ENCODE results near the gene RND3.

RND3 gene, protein sequence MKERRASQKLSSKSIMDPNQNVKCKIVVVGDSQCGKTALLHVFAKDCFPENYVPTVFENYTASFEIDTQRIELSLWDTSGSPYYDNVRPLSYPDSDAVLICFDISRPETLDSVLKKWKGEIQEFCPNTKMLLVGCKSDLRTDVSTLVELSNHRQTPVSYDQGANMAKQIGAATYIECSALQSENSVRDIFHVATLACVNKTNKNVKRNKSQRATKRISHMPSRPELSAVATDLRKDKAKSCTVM

DNA sequence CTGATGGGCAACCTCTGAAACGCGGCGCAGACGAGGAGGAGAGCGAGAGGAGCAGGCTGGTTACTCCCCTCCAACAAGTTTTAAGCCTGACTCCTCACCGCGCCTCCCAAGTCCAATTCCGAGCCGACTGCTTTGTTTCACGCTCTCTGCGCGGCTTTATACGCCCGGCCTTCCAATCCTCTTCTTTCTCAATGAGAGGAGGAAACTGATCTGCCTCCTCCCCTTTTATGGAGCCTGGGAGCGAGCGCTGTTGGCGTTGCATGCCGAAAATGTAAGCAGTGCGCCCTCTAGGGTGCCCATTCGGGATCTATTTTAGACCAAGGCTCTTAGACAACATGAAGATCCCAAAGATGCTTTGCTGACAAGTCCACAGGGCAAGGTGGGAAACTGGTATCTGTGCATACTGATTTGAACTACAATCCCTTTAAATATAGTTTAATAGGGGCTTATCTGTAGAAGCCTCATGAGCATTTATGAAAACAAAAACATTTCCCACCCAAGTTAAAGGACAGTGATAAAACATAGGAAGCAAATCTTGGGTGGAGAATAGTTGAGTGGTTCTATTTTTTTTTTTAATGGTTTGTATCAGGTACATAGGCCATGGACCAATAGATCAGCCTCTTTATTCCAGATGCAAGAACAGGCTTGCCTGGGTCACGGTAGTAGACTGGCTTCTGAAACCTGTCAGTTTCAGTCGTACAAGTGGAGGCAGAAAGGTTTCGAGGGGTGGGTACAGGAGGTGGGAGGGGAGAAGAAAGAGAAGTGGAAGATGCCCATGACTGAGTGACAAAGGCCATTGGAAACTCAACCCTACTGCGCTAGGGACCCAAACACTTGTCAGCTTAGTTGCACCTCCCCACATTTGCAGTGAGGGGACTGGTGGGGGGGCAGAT, at the start of gene RND3:
Gene RND3 (minus strand): TSS at position 131 of the 893 bp plus-strand sequence. CDS start 250 bp downstream, outside the sequence.
- no peak for DNase-seq (ENCODE audit: low read depth, low spot score)

DNA sequence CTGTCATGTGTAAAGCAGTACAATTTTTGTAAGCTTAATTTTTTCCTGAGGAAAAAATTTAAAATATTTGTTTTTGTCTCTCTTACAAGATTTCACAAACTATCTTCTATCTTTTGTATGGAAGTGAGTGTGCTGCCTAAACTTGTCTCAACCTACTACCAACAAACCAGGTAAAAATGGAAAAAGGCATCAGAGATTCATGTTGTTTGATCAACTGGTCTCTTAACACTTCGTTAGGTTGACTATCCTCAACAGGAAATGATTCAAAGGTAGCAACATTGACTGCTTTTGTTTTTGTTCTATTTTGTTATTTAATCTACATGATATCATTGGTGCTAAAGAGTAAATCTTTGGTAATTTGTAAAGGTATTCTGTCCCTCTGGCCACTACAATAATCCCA, 47.7 kb upstream of the RND3 start:
- no peak for DNase-seq (ENCODE audit: low read depth, low spot score)

DNA sequence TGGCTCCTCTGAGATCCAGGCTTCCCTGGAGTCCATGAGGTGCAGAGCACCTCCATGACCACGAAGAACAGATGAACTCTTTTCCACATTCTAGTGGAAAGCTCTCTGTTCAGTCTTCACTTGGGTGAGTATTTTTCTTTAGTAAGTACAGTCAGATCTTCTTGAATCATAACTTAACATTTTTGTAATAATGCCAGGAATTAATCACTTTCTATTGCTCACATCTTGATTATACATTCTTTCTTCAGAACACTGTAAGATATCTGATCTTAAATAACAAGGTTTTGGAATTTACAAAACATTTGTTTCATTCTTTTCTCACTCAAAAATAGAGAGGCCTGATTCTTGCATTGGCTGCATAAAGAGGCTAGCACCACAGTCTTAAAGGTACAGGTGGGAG, 45.4 kb upstream of the RND3 start:
- DNase-seq (ENCODE audit: low read depth, low spot score): no peak

DNA sequence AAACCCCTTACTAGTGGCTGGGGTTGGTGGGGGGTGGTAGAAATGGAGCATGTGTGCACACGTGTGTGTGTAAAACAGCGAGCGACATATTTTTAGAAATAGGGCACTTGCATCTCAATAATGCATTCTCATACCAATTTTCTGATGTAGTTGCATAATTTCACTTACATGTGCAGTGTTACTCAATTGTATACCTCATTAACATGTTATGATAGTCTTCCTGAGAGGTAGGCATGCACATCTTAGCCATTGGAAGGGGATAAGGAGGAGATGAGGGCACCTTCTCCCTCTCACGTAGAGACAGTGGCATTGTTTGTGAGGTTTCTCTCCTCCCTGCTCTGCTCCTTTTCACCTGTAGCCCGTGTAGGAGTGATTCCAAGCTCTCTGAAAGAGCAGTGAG, 44.6 kb upstream of the RND3 start:
- DNase-seq (ENCODE audit: low read depth, low spot score): no peak

DNA sequence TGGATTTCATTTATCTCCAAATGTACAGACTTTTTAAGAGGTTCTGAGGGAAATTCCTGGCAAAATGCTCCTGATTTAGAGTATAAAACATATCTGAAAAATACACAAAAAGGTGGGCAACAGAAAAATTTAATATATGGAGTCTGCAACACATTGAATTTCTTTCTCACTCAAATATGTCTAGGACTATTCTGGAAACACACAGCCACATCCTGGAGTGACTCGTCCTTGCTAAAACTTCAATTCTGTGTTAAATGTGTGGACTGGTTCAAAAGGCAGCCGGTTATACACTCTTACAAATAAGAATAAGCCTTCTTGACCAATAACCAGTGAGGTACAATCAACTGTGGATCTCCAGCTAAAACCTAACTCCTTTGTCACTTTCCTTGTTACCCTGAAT, 44.1 kb upstream of the RND3 start:
- no peak for DNase-seq (ENCODE audit: low read depth, low spot score)

DNA sequence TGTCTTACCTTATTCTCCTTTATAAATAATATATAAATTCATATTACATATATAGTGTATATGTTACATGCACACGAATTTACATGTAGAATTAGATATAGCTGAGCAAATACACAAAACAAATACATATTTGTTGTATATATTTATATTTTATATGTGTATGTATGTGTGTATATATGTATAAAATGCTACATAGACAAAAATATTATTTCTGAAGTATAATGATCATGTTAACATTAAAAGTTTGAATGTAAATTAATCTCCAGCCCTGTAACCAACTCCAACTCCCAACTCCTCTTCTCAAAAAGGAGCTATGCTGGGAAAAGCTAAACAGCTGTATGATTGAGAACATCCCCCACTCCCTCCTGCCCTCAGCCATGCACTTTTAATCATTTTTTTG, 42.7 kb upstream of the RND3 start:
- DNase-seq (ENCODE audit: low read depth, low spot score): no peak

DNA sequence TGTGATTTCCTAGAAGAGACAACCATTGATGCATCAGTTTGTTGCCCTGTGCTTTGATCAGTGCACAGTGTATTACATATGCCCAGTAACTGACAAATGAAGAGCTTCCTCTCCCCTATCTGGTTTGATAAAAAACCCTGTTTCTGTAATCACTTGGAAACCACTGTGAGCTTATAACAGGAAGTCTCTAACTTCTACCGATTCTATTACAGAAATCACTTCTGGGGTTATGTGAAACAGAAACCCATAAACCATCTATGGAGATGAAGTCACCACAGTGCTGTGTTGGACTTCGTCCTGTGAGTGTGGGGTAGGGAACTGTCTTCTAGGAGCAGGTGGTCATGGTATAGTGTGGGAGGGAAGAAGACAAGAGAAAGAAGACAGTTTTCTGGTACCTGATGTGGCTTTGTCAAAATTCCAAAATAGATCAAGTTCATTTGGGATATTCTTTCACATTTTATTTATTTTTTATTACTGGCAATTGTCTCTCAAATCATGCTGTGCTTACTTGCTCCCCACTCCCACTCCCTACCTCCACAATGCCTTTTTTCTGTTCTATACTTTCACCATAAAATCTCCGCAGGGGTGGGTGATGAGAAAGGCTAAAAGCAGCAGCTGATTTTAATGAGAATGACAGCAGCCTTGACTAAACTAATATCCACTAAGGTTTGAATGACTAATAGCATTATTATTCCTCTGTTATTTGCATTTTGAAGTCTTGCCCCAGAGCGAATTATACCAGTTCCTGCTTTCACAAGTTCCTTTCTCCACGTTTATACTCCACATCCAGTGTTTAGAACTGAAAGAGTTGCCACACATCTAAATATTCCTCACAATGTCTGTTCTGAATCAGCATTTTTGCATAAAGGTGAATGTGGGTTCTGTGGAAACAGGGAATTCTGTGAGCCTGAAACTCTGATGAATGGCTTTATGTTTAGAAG, 41.7 kb upstream of the RND3 start:
- DNase-seq (ENCODE audit: low read depth, low spot score): no peak

DNA sequence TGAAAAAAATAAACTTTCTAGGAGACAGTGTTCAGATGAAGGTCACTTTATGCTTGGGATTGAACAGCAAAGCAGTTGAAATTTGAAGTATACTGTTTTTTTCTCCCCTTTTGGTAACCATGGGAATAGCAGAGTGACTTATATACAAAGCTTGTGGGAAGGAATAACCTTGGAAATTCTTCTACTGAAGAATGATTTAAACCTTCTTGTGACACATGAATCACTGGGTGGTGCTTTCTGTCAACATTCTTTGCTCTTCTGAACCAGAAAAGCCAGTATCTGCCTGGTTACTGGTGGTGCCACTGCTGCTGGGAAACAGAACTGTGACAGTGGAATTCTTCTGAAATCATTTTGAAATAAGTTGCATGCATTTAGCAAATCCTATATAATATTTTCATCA, 39.4 kb upstream of the RND3 start:
- DNase-seq (ENCODE audit: low read depth, low spot score): no peak

DNA sequence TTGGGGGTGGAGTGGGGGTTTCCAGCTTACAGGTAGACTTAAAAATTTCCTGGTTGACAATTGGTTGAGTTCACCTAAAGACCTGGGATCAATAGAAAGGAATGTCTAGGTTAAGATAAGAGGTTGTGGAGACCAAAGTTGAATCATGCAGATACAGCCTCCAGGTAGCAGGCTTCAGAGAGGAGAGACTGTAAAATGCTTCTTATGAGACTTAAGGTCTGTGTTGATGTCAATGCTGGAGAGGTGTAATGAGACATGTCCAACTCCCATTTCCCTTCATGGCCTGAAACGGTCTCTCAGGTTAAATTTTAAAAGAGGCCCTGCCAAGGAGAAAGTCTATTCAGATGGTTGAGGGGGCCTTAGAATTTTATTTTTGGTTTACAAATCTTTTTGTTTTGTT, 38.5 kb upstream of the RND3 start:
- DNase-seq (ENCODE audit: low read depth, low spot score): no peak

DNA sequence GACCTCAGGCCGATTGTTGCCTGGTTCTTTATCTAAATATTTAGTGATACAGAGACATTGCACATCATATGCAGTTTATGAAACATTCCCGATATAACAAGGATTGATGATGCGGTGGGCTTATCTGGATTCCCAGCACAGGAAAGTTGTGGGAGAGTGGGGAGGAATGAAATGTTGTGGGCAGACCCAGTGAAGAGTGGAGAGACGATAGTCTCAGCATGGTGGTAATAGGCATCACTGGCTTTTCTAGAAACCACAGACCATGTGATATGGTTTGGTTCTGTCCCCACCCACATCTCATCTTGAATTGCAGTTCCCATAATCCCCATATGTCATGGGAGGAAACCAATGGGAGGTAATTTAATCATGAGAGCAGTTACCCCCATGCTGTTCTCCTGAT, 34.8 kb upstream of the RND3 start:
- no peak for DNase-seq (ENCODE audit: low read depth, low spot score)

DNA sequence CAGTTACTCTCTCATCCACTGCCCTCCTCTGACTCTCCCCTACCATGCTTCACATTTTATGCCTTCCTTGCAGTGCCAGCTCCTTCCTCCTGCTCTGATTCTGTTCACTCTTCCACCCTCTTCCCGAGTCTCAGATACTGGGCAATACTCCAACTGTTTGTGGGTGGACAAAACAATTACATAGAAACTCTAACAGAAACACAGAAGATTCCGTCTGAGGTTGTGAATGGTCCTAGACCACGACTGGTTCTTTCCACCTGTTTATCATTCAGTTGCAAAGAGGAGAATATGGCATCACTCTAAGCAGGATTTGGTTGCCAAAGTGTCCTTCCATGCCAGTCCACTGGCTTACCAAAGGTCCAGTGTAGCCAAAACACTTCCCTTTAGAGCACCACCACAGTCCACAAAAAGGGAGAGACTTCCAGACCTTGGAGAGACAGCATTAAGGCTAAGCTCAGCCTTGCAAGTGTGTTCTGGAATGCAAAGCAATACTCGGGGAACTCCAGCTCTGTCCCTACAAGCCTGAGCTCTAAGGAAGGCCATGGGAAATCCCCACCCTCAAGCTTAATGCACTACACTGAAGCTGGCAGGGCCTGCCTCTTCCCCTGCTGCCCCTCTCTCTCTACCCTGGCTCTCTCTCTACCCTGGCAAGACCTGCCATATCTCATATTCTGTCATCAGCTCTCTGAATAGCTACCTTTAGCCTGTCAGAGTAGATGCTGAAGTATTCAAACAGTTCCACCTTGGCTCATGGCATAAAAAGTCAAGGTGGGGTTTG, 33.6 kb upstream of the RND3 start:
- DNase-seq (ENCODE audit: low read depth, low spot score): no peak

DNA sequence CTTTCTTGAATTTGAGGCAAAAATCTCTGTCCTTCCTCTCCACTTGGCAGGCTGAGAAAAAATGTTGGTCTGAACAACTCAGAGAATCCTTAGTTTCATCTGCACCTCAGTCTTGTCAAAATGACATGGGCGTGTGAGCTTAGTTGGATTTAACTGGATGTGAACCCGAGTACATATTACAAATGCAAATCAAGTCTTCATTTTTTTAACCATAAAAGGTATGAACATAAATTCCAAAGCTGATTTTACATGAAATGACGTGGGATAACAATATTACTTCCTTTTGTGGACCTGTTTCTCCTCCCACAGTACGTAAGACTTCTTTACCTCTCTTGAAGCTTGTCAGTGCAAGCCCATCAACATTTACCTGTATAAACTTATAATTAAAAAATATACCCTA, 32.6 kb upstream of the RND3 start:
- no peak for DNase-seq (ENCODE audit: low read depth, low spot score)

DNA sequence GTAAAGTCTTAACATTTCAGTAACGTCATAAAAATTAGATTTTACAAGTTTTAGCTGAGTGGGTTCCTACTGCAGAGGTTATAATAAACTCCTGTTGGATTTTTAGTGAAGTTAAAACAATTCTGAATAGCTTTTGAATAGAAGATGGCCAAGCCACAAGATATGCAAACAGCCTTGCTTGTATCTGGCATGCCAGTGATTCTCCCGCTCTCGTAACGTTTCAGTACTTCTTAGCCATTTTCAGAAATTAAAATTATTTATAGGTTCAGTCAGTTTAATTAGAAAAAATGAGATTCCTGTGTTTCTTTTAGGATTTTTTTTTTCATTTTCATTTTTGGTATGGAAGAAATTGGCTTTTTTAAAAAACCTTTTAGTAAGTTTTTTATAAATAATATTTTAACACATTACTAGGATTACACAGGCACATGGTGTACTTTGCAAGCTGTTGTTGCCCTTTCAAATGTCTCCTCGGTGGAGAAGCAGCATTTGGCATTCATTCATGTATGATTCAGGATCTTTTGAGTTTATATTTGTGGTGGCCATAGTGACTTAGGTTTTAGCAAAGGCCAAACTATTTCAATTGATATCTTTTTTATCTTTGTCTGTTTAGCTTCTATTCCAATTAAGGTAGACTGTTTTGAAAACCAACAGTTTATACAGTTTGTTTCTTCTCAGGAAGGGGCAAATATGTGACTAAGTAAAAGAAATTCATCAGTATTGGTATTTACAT, 30.6 kb upstream of the RND3 start:
- no peak for DNase-seq (ENCODE audit: low read depth, low spot score)

DNA sequence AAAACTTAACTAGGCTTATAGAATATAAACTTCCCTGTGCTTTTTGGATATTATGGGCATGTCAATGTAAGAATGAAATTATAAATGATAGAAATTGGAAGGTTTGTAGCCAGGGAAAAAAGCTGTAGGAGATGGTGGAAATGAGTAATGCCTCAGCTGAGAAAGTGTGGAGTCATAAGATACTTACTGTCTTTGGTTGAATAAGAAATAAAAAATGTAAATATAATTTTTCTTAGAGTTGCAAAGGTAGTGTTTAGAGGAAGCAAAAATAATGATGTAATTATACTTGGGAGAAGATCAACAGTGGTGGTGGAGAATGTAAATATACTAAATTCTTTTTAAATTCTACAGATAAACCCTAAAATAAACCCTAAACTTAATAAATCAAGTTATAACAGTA, 26.2 kb upstream of the RND3 start:
- DNase-seq (ENCODE audit: low read depth, low spot score): no peak

DNA sequence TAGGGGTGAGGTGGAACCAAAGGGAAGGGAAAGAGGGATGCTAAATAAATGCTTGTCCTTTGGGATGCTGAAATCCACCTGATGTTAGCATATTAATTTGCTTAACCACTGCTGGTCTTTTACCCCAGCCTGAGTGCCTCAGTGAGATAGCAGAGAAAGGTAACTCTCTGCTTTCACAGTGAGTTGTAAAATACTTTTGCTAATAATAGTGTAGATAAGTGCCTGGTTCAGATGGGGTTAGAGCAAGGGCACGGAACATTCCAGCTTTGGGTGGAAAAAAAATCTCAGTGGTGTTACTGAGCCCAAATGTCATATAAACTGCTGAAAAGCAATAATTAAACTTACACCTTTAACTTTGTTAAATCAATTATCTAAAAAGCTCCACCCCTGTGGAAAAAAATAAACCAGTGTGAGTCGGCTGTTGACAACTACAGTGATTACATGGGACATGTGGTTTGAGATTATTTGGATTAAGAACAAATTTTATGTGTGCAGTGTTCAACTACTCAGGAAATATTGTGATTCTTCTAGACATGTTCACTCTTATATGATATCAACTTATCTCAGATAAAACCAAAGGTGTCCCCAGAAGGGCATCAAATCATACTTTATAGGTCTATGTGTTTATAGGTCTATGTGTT, 21.1 kb upstream of the RND3 start:
- no peak for DNase-seq (ENCODE audit: low read depth, low spot score)

DNA sequence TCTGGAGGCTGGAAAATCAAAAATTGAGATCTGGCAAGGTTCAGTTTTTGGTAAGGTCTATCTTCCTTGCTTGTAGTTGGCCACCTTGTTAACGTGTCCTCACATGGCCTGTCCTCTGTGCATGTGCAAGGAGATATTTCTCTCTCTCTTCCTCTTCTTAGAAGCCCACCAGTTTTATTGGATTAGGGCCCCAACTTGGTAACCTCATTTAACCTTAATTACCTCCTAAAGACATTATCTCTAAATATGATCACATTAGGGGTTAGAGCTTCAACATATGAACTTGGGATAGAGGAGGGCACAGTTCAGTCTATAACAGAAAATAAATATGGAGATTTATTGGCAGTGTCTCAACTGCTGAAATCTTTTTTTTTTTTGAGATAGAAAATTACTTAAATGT, 19.6 kb upstream of the RND3 start:
- no peak for DNase-seq (ENCODE audit: low read depth, low spot score)

DNA sequence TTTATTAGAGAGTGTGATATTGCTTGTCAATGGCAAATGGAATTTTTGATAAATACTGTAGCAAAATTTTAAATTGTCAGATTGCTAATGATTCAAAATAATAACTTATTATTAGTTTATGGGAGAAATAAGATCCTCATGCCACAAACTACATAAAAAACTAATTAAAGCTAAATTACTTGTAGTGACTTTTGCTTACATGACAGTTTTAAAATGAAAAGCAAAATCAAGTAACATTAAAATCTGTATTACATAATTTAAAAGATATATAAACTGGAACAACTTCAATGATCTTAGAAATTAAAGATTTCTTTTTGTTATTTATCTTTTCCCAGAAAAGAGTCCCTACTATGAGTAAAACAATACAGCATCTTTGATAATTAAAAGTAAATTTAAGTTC, 17.7 kb upstream of the RND3 start:
- no peak for DNase-seq (ENCODE audit: low read depth, low spot score)

DNA sequence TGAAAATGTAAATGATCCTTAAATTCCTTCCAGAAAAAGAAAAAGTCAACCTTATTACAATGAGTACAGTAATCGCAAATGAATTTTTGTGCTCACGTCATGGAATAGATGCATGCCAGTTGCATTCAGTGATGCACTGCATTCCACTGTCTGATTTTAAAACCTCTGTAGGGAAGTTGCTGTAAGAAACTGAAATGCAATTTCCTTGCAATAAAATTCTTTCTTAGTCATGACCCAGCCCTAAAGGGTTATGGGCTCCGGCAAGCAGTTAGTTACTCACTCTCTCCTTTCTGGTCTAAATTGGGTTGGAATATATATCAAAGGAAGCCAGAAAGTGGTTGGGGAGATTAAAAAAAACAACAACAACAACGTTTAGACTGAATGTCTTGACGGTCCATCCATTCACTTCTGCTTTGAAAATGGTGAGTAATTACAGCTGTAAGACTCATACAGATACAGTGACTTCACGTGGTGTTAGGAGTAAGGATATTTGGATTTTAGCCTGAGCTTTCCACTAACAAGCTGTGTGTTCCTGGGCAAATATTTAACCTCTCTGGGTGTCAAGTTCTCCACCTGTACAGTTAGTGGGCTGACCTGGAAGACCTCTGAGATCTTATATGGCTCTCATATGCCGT, 8.6 kb upstream of the RND3 start:
- no peak for DNase-seq (ENCODE audit: low read depth, low spot score)

DNA sequence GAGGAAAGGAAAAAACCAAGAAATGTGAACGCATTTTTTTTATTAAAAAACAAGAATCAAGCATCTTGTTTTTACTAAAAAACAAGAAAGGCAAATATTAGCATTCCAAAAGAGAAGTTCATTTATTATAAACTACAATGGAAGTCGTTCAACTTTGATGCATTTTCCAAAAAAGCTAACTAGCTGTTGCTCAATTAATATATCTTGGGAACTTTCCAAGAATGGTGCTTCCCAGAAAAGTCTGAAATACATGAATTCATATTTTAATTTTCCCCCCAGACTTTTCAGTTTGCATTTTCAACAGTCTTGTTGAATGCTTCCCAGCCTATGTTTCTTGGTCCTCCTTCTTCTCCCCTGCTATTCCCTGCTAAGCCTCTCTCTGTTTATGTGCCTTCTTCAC, 7.5 kb upstream of the RND3 start:
- DNase-seq (ENCODE audit: low read depth, low spot score): no peak
